Hematopoietic multipotent progenitor cell treated with erythropoietin and hydrocortisone succinate and interleukin-3 and kit ligand, for 4 days (in vitro differentiated cells): ENCODE measurements around the gene BEX4.
A peak's percentile ranks its signal among the peaks of the same experiment; 100 is the strongest.

Source experiments
- DNase-seq: peaks from one replicate; pipeline ENCODE4 v3.0.0-alpha.2; 2015

Gene BEX4

GRCh38 chrX:103240155-103240554 is 25.2 kb downstream of the BEX4 start:
- no peak for DNase-seq

DNA sequence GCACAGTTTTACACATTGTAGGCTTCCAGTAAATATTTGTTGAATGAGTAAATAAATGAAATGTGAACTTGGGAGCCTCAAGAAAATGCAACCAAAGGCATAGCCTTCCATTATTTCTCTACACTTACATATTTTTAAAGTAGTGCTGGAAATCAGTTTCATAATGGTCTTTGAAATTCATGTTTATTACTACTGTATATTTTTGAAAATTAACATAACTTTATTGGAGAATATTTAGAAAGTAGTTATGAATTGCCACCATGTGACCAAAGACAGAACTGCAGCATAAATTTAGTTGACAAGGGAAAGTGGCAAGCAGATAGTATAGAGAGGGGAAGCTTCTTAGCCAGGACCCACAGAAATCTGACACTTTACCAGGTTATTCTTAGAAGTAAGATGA is 33.6 kb downstream of the BEX4 start:
- peak; percentile 68 for DNase-seq

- DNase-seq = no peak
Observed at GRCh38 chrX:103249805-103250204, 34.9 kb downstream of the BEX4 start.

DNA sequence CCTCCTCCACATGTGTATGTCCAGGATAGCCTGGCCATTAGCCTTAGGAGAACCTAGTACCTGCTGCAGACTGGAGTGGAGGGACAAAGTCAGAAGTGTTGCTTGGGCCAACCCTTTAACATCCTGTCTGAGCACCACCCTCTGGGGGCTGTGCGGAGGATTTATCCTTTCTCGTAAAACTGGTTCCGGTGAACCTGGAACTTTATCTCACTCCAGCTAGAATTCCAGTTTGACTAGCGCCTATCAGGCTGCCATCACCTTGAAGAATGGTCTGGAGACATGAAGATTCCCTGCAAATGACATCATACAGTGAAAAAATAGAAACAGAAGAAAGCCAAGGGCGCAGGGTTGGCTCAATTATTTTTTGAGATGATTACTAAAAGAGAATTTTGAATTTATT is 36.1 kb downstream of the BEX4 start:
- DNase-seq = no peak

DNA sequence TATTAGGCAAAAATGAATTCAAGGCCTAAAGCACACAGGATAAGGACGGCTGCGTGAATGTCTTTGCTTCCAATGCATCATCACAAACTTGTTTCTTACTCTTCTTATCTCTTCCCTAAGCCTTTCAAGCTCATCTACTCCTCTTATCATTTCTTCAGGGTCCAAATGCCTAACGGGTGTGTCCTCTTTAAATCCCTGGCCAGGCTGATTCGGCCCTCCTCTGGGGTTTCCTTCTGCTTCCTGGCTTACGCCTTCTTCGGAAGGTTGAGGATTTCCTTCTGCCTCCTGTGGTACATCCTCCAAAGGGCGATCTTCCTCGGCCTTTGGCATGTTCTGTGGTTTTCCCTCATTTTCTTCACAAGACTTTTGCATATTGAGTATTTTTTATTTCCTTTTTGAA is 38.7 kb downstream of the BEX4 start:
- DNase-seq = peak; percentile 50

DNA sequence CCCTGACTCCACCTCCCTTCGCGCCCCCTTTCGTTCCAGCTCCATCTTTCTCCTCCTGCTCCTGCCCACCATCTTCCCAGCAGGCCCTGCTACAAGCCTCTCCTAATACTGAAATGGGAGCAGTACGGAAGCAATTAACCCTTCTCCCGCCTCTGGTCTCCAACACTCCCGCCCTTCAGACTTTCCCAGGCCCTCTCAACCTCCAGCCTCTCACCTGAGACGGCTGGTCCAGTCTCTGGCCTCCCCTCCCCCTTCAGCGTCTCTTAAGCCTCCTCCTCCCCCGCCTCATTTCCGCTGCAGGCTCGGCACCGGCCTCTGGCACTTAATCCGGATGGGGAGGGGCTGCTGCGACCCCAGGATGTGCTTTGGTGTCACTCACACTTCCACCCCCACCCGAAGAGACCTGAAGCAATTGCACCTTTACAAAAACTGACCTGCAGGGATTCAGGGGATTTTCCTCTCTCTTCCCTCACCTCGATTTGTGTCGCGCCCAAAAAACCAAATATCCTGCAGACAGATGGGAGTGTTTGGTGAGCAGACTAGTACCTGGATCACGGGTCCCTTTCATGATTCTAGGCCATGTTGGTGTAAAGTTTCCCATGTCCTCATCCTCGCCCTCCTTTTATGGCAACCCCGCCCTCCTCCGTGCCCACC is 39.4 kb downstream of the BEX4 start:
- peak; percentile 70 for DNase-seq

DNA sequence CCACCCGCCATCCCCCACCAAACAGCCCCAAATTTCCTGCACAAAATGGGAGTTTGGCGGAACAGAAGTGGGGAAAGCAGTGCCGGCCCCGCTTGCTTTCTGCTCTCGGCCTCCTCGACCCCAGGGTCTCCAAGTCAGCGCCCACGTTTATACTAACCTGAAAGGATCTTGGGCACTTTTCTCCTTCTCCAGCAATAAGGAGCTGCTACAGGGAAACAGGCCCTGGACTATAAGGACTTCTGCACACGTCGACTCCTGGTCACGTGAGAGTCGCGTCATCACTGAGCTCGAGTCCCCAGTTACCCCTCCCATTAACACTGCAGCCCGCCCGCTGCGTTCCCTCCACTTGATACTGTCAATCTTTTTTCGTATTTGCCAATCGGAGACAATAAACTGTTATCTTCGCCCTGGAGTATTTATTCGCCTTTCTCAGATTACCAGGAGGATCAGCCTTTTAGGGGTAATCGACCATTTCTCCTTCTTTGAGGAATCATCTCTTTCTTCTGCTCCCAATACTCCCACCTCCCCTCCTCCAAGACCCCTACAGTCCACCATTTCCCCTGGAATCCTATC is 40.1 kb downstream of the BEX4 start, which contains the start of gene TCEAL8:
Gene TCEAL8, minus strand, starts transcription at position 235 of the 573 bp plus-strand sequence. CDS start 1,176 bp downstream, outside the sequence.
- peak; percentile 90 for DNase-seq

GRCh38 chrX:103256651-103257050 is 41.7 kb downstream of the BEX4 start:
- no peak for DNase-seq

DNA sequence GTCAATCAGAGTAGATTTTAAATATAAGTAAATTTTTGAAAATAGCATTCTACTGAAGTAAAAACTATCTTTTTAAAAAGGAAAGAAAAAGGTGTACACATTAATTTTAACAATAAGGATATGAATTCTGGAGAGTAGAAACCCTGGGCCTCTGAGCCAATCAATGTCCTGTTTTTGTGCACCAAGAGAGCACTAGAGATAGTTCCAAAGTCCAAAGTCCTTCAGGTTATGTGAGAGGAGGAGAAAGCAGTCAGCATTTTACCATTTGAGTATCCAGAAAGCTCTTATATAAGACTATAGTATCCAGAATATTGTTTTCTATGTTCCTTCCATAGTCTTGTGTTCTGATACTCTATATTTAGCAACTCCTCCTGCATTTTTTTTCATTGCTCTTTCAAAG is 43.4 kb downstream of the BEX4 start:
- DNase-seq = no peak
